PFSK-1 (cell line): Measurements from ENCODE around the gene AMBRA1.

Source experiments
- FOXP2 ChIP-seq: optimal IDR thresholded peaks from 2 replicates; pipeline ENCODE3; 2011; ENCODE audit warnings: borderline replicate concordance, control low read depth, inconsistent platforms; ENCODE audit not compliant: insufficient read depth; ENCODE audit errors: extremely low read length, extremely low read depth
- POLR2AphosphoS5 ChIP-seq: IDR thresholded peaks from 2 replicates; pipeline ENCODE4 v1.6.1; 2012; ENCODE audit warnings: low read depth, mild to moderate bottlenecking, control low read depth, low read length, moderate library complexity
- SIN3A ChIP-seq: IDR thresholded peaks from 2 replicates; pipeline ENCODE4 v1.6.1; 2012; ENCODE audit warnings: mild to moderate bottlenecking, low read length, moderate library complexity, borderline replicate concordance; ENCODE audit not compliant: insufficient read depth

- TF ChIP-seq SIN3A (no peak), POLR2AphosphoS5 (no peak), FOXP2 (no peak)
Measured at GRCh38 chr11:46374815-46375214, 219.0 kb downstream of the AMBRA1 start.
